Measurements from ENCODE around the gene PPP2R3A.

PPP2R3A gene, protein sequence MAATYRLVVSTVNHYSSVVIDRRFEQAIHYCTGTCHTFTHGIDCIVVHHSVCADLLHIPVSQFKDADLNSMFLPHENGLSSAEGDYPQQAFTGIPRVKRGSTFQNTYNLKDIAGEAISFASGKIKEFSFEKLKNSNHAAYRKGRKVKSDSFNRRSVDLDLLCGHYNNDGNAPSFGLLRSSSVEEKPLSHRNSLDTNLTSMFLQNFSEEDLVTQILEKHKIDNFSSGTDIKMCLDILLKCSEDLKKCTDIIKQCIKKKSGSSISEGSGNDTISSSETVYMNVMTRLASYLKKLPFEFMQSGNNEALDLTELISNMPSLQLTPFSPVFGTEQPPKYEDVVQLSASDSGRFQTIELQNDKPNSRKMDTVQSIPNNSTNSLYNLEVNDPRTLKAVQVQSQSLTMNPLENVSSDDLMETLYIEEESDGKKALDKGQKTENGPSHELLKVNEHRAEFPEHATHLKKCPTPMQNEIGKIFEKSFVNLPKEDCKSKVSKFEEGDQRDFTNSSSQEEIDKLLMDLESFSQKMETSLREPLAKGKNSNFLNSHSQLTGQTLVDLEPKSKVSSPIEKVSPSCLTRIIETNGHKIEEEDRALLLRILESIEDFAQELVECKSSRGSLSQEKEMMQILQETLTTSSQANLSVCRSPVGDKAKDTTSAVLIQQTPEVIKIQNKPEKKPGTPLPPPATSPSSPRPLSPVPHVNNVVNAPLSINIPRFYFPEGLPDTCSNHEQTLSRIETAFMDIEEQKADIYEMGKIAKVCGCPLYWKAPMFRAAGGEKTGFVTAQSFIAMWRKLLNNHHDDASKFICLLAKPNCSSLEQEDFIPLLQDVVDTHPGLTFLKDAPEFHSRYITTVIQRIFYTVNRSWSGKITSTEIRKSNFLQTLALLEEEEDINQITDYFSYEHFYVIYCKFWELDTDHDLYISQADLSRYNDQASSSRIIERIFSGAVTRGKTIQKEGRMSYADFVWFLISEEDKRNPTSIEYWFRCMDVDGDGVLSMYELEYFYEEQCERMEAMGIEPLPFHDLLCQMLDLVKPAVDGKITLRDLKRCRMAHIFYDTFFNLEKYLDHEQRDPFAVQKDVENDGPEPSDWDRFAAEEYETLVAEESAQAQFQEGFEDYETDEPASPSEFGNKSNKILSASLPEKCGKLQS (N-terminal part only)

DNA sequence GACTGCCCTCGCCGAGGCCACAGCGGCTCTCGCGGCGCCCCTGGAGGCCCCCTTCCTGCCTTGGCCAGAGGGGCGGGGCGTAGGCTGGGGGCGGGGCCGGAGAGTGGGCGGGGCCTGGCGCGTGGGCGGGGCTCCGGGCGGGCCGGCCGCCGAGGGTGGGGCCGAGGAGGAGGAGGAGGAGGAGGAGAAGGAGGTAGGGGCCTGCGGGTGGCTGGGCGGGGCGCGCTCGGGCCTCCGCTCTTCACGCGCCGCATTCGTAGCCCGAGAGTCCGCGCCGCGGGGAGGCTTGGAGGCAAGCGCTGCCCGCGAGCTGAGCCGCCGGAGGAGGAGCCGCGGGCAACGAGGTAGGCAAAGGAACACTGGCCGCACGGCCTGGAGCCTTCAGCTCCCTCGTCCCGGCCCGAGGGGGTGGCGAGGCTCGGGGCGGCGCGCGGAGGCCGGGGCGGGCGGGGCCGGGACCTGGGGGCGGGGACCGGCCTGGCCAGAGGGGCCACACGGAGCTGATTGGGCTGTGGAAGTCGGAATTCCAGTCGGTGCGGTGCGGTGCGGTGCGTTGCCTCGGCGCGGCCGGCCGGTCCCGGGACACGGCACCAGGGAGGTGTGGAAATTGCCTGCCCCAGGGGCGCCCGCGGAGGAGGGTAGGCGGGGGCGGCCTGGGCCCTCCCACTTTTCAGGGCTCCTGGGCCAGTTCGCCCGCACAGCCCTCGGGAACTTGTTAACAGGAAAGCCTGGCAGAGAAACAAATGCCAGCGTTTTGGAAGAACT lies at the start of gene PPP2R3A:
TSS of gene PPP2R3A (plus strand) at position 223 of the 765 bp plus-strand sequence. CDS start 35,771 bp downstream, outside the sequence.
- TF ChIP-seq GATA3 (IDR thresholded peaks at IDR 0.05; ENCODE audit: low read depth, low read length): no peak
- no peak for TF ChIP-seq GATA2 (IDR thresholded peaks at IDR 0.05; ENCODE audit: low read depth, low read length)

DNA sequence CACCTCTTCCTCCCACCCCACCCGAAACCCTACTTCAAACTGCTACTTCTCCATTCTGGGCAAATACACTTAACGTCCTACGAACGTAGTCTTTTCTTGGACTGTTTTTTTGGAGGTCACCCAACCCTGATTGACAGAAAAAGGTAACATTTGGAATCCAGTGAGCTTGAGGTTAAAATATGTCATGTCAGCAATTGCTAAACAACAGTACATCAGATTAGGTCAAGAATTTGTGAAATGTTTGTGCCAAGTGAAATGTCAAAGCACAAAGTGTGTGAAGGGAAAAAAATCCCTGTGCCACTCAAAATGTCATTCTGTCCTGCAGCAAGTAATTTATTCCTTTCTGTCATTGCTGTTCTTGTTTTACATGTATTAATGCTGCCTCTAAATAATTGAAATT lies 49.2 kb upstream of the PPP2R3A start:
- no peak for TF ChIP-seq GATA2 (IDR thresholded peaks at IDR 0.05; ENCODE audit: low read depth, low read length)
- TF ChIP-seq GATA3 (IDR thresholded peaks at IDR 0.05; ENCODE audit: low read depth, low read length): no peak

- TF ChIP-seq GATA3 (IDR thresholded peaks at IDR 0.05; ENCODE audit: low read depth, low read length) (no peak), GATA2 (IDR thresholded peaks at IDR 0.05; ENCODE audit: low read depth, low read length) (no peak)
These were observed 48.5 kb upstream of the PPP2R3A start for GRCh38 chr3:135917076-135917475.

- no peak for TF ChIP-seq GATA2 (IDR thresholded peaks at IDR 0.05; ENCODE audit: low read depth, low read length)
- TF ChIP-seq GATA3 (IDR thresholded peaks at IDR 0.05; ENCODE audit: low read depth, low read length): no peak
These were observed 47.5 kb upstream of the PPP2R3A start for GRCh38 chr3:135917927-135918597.

DNA sequence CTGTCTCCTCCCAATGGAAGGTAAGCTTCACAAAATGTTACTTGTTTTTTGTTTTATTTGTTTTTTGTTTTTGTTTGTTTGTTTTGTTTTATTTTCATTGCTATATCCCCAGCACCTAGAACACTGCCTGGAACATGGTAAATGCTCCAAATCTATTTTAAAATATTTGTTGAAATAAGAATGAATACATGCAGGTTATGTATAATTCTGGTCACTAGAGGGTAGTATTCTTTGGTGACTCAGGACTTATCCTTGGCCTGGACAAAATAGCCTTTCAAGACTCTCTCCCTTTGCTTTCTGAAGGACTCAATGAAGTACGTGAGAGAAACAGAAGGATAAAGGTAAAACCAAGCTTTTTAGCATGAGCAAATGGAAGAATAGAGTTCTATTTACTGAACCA lies 46.9 kb upstream of the PPP2R3A start:
- no peak for TF ChIP-seq GATA2 (IDR thresholded peaks at IDR 0.05; ENCODE audit: low read depth, low read length)
- TF ChIP-seq GATA3 (IDR thresholded peaks at IDR 0.05; ENCODE audit: low read depth, low read length): no peak

DNA sequence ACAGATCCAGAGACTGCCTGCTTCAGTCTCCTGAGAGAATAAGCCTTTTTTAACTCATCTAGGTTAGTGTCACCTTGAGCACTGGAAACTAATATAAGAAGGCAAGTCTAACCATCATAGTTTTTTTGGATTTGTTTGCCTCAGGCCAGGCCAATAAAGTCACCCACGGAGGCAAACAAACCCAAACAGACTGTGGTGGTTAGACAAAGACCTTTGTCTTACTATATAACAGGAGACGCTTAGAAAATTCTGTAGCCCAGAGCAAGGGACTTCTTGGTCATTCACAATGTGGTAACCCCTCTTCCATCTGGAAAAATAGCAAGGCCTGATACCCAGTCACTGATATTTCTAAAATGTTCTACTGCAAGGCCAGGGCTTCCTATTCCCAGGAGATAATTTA lies 45.3 kb upstream of the PPP2R3A start:
- no peak for TF ChIP-seq GATA3 (IDR thresholded peaks at IDR 0.05; ENCODE audit: low read depth, low read length)
- no peak for TF ChIP-seq GATA2 (IDR thresholded peaks at IDR 0.05; ENCODE audit: low read depth, low read length)

DNA sequence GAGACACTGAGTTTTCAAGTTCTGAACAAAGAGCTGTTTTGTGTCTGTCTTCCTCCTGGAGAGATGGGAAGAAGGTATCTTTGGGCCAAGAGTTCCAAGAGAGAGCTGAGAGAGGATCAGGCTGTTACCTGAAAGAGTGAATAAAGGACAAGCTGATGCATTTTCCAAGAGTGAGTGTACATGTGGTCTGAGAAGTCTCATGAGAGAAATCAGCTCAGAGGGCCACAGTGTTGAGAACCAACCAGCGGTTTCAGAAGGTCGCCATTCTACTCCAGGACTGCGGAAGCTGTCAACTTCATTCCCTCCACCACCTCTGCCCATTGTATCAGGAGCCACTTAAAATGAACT lies 42.7 kb upstream of the PPP2R3A start:
- TF ChIP-seq GATA2 (IDR thresholded peaks at IDR 0.05; ENCODE audit: low read depth, low read length): no peak
- TF ChIP-seq GATA3 (IDR thresholded peaks at IDR 0.05; ENCODE audit: low read depth, low read length): no peak

- TF ChIP-seq GATA3 (IDR thresholded peaks at IDR 0.05; ENCODE audit: low read depth, low read length): no peak
- no peak for TF ChIP-seq GATA2 (IDR thresholded peaks at IDR 0.05; ENCODE audit: low read depth, low read length)
These were observed 41.0 kb upstream of the PPP2R3A start for GRCh38 chr3:135924506-135924905.

- no peak for TF ChIP-seq GATA2 (IDR thresholded peaks at IDR 0.05; ENCODE audit: low read depth, low read length)
- TF ChIP-seq GATA3 (IDR thresholded peaks at IDR 0.05; ENCODE audit: low read depth, low read length): no peak
These were observed 38.9 kb upstream of the PPP2R3A start for GRCh38 chr3:135926664-135927063.

DNA sequence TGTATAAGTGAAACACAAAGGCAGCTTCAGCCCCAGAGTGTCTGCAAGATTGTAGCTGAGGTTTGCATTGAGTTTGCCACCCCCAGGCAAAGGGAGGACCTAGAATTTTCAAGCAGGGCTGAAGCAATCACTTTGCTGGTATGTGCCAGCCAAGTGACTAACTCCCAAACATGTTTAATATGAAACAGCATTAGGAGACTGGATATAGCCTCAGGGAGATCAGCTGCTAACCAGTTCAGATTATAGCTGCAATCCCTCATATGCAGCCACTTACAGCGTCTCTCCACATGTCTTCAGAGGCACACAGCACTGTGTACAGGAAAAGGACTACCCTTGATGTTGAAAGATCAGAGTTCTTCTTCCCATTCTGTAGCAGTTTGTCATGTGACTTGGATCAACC lies 38.4 kb upstream of the PPP2R3A start:
- TF ChIP-seq GATA2 (IDR thresholded peaks at IDR 0.05; ENCODE audit: low read depth, low read length) (no peak), GATA3 (IDR thresholded peaks at IDR 0.05; ENCODE audit: low read depth, low read length) (no peak)

GRCh38 chr3:135929670-135930069 lies 35.9 kb upstream of the PPP2R3A start:
- TF ChIP-seq GATA3 (IDR thresholded peaks at IDR 0.05; ENCODE audit: low read depth, low read length): no peak
- no peak for TF ChIP-seq GATA2 (IDR thresholded peaks at IDR 0.05; ENCODE audit: low read depth, low read length)

DNA sequence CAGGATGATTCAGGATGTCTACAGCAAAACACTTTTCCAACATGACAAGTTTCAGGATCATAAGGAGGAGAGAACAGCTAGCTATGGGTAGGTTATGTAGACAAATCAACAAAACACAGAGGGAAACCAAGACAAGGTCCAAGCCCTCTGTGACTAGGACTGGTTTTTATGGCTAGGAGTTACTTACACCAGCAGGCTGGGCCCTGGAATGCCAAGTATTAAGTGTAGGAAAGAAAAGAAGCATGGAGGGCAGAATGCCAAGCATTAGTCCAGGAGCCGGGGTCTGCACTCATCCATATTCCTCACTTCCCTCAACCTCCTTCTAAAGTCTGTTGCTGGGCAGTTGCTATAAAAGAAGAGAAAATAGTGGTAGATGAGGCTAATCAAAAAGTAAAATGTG lies 35.3 kb upstream of the PPP2R3A start:
- no peak for TF ChIP-seq GATA2 (IDR thresholded peaks at IDR 0.05; ENCODE audit: low read depth, low read length)

DNA sequence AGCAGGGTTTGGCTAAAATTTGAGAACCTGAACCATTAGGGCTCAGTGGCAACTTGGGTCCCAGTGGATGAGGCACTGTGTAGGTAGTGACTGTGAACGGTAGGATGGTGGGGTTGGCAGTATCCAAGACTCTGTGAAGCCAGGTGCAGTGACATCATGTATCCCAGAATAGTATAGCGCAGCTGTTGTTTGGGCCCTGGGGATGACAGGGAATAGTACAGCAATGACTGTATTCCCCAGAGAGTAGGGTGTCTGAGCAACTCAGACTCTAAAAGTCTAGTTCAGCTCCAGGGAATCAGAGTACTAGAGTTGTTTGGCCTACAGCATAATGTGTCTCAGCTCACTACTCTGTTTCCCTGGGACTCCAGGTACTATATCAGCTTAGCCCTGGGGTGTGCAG lies 20.7 kb upstream of the PPP2R3A start:
- TF ChIP-seq GATA2 (IDR thresholded peaks at IDR 0.05; ENCODE audit: low read depth, low read length): no peak
- TF ChIP-seq GATA3 (IDR thresholded peaks at IDR 0.05; ENCODE audit: low read depth, low read length): no peak
